ENCODE results near the gene COL6A1. TPM values are rescaled to one million over a fixed set of nuclear protein-coding genes. Genes with fewer than 3 reads are reported as not detected.

The COL6A1 gene
- total and polyA plus RNA-seq, 2 of the 4 experiments (the other 2 are of a cell fraction) = 173 to 1,578 TPM

- no peak for TF ChIP-seq ELK1 (IDR thresholded peaks at IDR 0.05; ENCODE audit: borderline replicate concordance, low read depth, low read length)
These were observed 56.1 kb downstream of the COL6A1 start (continued) for GRCh38 chr21:46037331-46038325.

GRCh38 chr21:46038341-46038829 is 56.8 kb downstream of the COL6A1 start:
- Histone ChIP-seq H3K23ac (ENCODE audit: low read depth, low read length) (no peak overlapping the region; the same call in 1 of the 2 replicates), H3K4me3 (ENCODE audit: insufficient read depth, low read depth, low read length) (no peak overlapping the region), H3K36me3 (ENCODE audit: control insufficient read depth, insufficient read depth, low read length) (no peaks in the 10 kb centered on the region), H3K4me2 (ENCODE audit: low read depth, low read length) (no peak overlapping the region), H3K27ac (ENCODE audit: insufficient read depth, low read length) (peak overlapping the region; percentile 18), H3K18ac (ENCODE audit: low read depth, low read length) (peak overlapping the region; percentile 5; the same call in 1 of the 2 replicates), H4K91ac (ENCODE audit: insufficient read depth, low read depth, low read length) (peak overlapping the region; percentile 96), H3K56ac (ENCODE audit: extremely low read depth, insufficient read depth, low read length) (peak overlapping the region; percentile 24; the same call in 1 of the 2 replicates), H3K27me3 (ENCODE audit: control insufficient read depth, insufficient read depth, low read length) (no peaks in the 10 kb centered on the region), H3K9me3 (ENCODE audit: control insufficient read depth, insufficient read depth, low read length) (no peaks in the 10 kb centered on the region), H2BK120ac (ENCODE audit: low read depth, low read length) (peak overlapping the region; percentile 99), H4K5ac (ENCODE audit: low read depth, low read length) (peak overlapping the region; percentile 0; the same call in 1 of the 2 replicates), H3K9ac (ENCODE audit: low read depth, low read length) (no peak overlapping the region), H2BK20ac (ENCODE audit: low read depth, low read length) (peak overlapping the region; percentile 88), H3K9me1 (ENCODE audit: insufficient read depth, low read length) (peaks cover 8% of the 10 kb centered on the region; the same call in 1 of the 2 replicates), H2BK5ac (ENCODE audit: low read depth, low read length, poor library complexity, severe bottlenecking) (peak overlapping the region; percentile 37), H2AK9ac (replicated peaks; ENCODE audit: low read depth, low read length, poor library complexity) (peak overlapping the region; percentile 86), H3K4ac (ENCODE audit: low read depth, low read length) (peak overlapping the region; percentile 98), H2AK5ac (ENCODE audit: low read depth, low read length) (peak overlapping the region; percentile 96), H3K14ac (replicated peaks; ENCODE audit: low read depth, low read length) (peak overlapping the region; percentile 76; the same call in 1 of the 2 replicates), H2AFZ (replicated peaks; ENCODE audit: low read length, poor library complexity) (peak overlapping the region; percentile 77), H3K4me1 (ENCODE audit: control insufficient read depth, insufficient read depth, low read length) (peaks cover 27% of the 10 kb centered on the region), H2BK15ac (ENCODE audit: low read depth, low read length) (peak overlapping the region; percentile 93), H4K20me1 (ENCODE audit: insufficient read depth, low read length) (no peaks in the 10 kb centered on the region), H4K8ac (ENCODE audit: low read depth in 2 of 2, low read length in 2 of 2) (peak overlapping the region in 1 of 2 experiments; percentile 62; a peak in 2 of 4 replicates), H3K79me1 (ENCODE audit: low read depth in 1 of 2, low read length in 2 of 2) (peaks cover 0 to 18% of the 10 kb centered on the region in 2 experiments; a peak in 1 of 4 replicates)
- BruUV-seq (replicated peaks) = no TSS peak
- ATAC-seq (ENCODE audit: low read depth) (no peak), DNase-seq (no peak)
- ChIA-PET POLR2A (ENCODE audit: unreplicated experiment) (no interaction called here), CTCF (no interaction called here)
- dilution Hi-C loops (cut with HindIII; ENCODE audit: low sequenced_read_pairs, unreplicated experiment) = no loop called here
- 99% methylated on average over 22 of the region's 24 CpGs; no CpG with 5 or more reads in 1 of the 2 experiments for WGBS, 2 experiments (ENCODE audit: extremely low coverage in 2 of 2, insufficient read length in 1 of 2)
- intact Hi-C loops (cut with micrococcal nuclease) = no loop called here
- in situ Hi-C loops (cut with MboI; ENCODE audit: low sequenced_read_pairs) = no loop called here
- no peak for TF ChIP-seq CEBPB (IDR thresholded peaks at IDR 0.05; ENCODE audit: low read depth, low read length)
- TF ChIP-seq RCOR1 (IDR thresholded peaks at IDR 0.05; ENCODE audit: insufficient replicate concordance, low read length) = no peak
- TF ChIP-seq CTCF (conservative IDR thresholded peaks at IDR 0.05; ENCODE audit: low read depth, low read length) = no peak
- no peak for TF ChIP-seq FOS (IDR thresholded peaks at IDR 0.05; ENCODE audit: low read depth, low read length)
- TF ChIP-seq RFX5 (IDR thresholded peaks at IDR 0.05; ENCODE audit: low read depth, low read length) = no peak
- TF ChIP-seq NFE2L2 (IDR thresholded peaks at IDR 0.05; ENCODE audit: low read depth, low read length) = no peak
- no peak for TF ChIP-seq MXI1 (IDR thresholded peaks at IDR 0.05; ENCODE audit: borderline replicate concordance, low read depth, low read length)
- no peak for TF ChIP-seq ELK1 (IDR thresholded peaks at IDR 0.05; ENCODE audit: borderline replicate concordance, low read depth, low read length)
- no peak for TF ChIP-seq CHD1 (IDR thresholded peaks at IDR 0.05; ENCODE audit: low read depth, low read length)

Measured in IMR-90 (cell line).